Natural killer cell (primary cell): Measurements from ENCODE around the gene GALNTL6. TPM values are rescaled to one million over a fixed set of nuclear protein-coding genes. Genes with fewer than 3 reads are reported as not detected.
A peak's percentile ranks its signal among the peaks of the same experiment; 100 is the strongest.

Source experiments
- ATAC-seq, 3 donors: fragments of 150-1000 bp in 2 of 3; fragments of 200-7000 bp in 1 of 3; cut with Tn5 transposase; 1 replicate in 1 of 3; 2 replicates in 2 of 3; pipeline ENCODE4 v1.10.0; 2021; ENCODE audit warnings: mild to moderate bottlenecking in 2 of 3, moderate library complexity in 2 of 3
- DNase-seq, 2 donors: peaks; one replicate each; pipeline versions ENCODE4 v3.0.0 to v3.0.0-alpha.2; 2013 to 2021; ENCODE audit warnings: mixed read lengths in 1 of 2
- H3K27ac ChIP-seq: one replicate; pipeline ENCODE4 v1.5.1; 2013; ENCODE audit warnings: mild to moderate bottlenecking, low read length
- H3K27me3 ChIP-seq: one replicate; pipeline ENCODE4 v1.6.1; 2013; ENCODE audit warnings: low read length; ENCODE audit not compliant: control insufficient read depth, insufficient read depth
- H3K36me3 ChIP-seq: one replicate; pipeline ENCODE4 v1.6.1; 2013; ENCODE audit warnings: low read length; ENCODE audit not compliant: control insufficient read depth, insufficient read depth
- H3K4me1 ChIP-seq: one replicate; pipeline ENCODE4 v1.6.1; 2013; ENCODE audit warnings: low read length; ENCODE audit not compliant: control insufficient read depth, insufficient read depth
- H3K4me3 ChIP-seq: one replicate; pipeline ENCODE4 v1.5.1; 2013; ENCODE audit warnings: low read length
- H3K9me3 ChIP-seq: one replicate; pipeline ENCODE4 v1.6.1; 2013; ENCODE audit warnings: low read length; ENCODE audit not compliant: control insufficient read depth, insufficient read depth
- H3K27ac Mint-ChIP-seq, 2 donors: one replicate each; pipeline ENCODE4 v1.8.0; 2022; ENCODE audit warnings: mild to moderate bottlenecking in 2 of 2, mixed read lengths in 2 of 2, moderate library complexity in 1 of 2
- H3K27me3 Mint-ChIP-seq, 2 donors: one replicate each; pipeline ENCODE4 v1.8.0; 2022; ENCODE audit warnings: low read depth in 2 of 2, mixed read lengths in 2 of 2
- H3K36me3 Mint-ChIP-seq: one replicate; pipeline ENCODE4 v1.8.0; 2022; ENCODE audit warnings: mixed read lengths
- H3K4me1 Mint-ChIP-seq, 2 donors: one replicate each; pipeline ENCODE4 v1.8.0; 2022; ENCODE audit warnings: mixed read lengths in 2 of 2
- H3K4me3 Mint-ChIP-seq: one replicate; pipeline ENCODE4 v1.8.0; 2022; ENCODE audit warnings: mild to moderate bottlenecking, moderate library complexity, mixed read lengths
- H3K9me3 Mint-ChIP-seq, 2 donors: one replicate each; pipeline ENCODE4 v1.8.0; 2022; ENCODE audit warnings: mixed read lengths in 2 of 2
- CTCF ChIP-seq: fragments of 200-600 bp; IDR thresholded peaks from one replicate; pipeline ENCODE4 v1.8.0; 2022; ENCODE audit warnings: antibody characterized with exemption
- WGBS: methylation state at CpG from one replicate; pipeline ENCODE4 v1.1.7; 2013; ENCODE audit warnings: missing lambda C conversion rate; ENCODE audit not compliant: insufficient coverage; 5-methylcytosine and 5-hydroxymethylcytosine counted together
- intact Hi-C: fragments of 100-400 bp; cut with micrococcal nuclease; formaldehyde crosslinking; loops from one replicate; pipeline ENCODE4 v1.14.2; 2022
- total RNA-seq, 4 donors: library from RNA; stranded (reverse); fragments of 120-200 nt in 1 of 4; gene quantifications; one replicate each; pipeline versions ENCODE4 v1.2.3 to v1.2.4, GENCODE V29; 2013 to 2022

GALNTL6 gene
- total RNA-seq, 3 donors from 2014 or later (not counting 1 experiment from before 2014, with no cell fraction given): not detected

GRCh38 chr4:173024203-173024602 is 1211.0 kb downstream of the GALNTL6 start:
- H3K36me3 Mint-ChIP-seq: no peaks in the 10 kb centered on the region
- Histone ChIP-seq H3K27me3 (no peaks in the 10 kb centered on the region), H3K27ac (no peak overlapping the region), H3K9me3 (no peaks in the 10 kb centered on the region), H3K4me3 (no peak overlapping the region), H3K4me1 (no peaks in the 10 kb centered on the region), H3K36me3 (no peaks in the 10 kb centered on the region)
- peaks cover 0 to 5% of the 10 kb centered on the region in 2 donors for H3K4me1 Mint-ChIP-seq
- H3K4me3 Mint-ChIP-seq: no peak overlapping the region
- ATAC-seq: no peak
- DNase-seq: no peak
- no peak for TF ChIP-seq CTCF
- H3K27ac Mint-ChIP-seq: no peak overlapping the region
- H3K27me3 Mint-ChIP-seq: peaks cover 0 to 2% of the 10 kb centered on the region in 2 donors
- intact Hi-C loops: no loop called here
- H3K9me3 Mint-ChIP-seq: no peaks in the 10 kb centered on the region

- peaks cover 0 to 2% of the 10 kb centered on the region in 2 donors for H3K27me3 Mint-ChIP-seq
- no peaks in the 10 kb centered on the region for H3K9me3 Mint-ChIP-seq
- TF ChIP-seq CTCF: peak; percentile 19
- no peaks in the 10 kb centered on the region for H3K36me3 ChIP-seq
- H3K27me3 ChIP-seq: no peaks in the 10 kb centered on the region
- H3K4me1 Mint-ChIP-seq: peaks cover 0 to 5% of the 10 kb centered on the region in 2 donors
- 100% methylated on average over 1 of the region's 1 CpG for WGBS
- ATAC-seq (peak in 2 of 3 donors; percentile 29 to 60), DNase-seq (peak in 1 of 2 donors; percentile 63)
- intact Hi-C loops: loop anchor here (1.0 to 5.0 kb wide), 3 partner anchors 232 to 392 kb away; no protein-coding TSS in a partner anchor
- no peaks in the 10 kb centered on the region for H3K9me3 ChIP-seq
- H3K36me3 Mint-ChIP-seq: no peaks in the 10 kb centered on the region
- H3K4me3 ChIP-seq: no peak overlapping the region
- no peak overlapping the region for H3K4me3 Mint-ChIP-seq
- no peaks in the 10 kb centered on the region for H3K4me1 ChIP-seq
- no peak overlapping the region for H3K27ac Mint-ChIP-seq
- no peak overlapping the region for H3K27ac ChIP-seq
These were observed 1211.9 kb downstream of the GALNTL6 start for GRCh38 chr4:173025131-173025530.

- Mint-ChIP-seq H3K27me3 (peaks cover 7 to 12% of the 10 kb centered on the region in 2 donors), H3K4me1 (no peaks in the 10 kb centered on the region), H3K27ac (no peak overlapping the region), H3K9me3 (no peaks in the 10 kb centered on the region), H3K36me3 (no peaks in the 10 kb centered on the region), H3K4me3 (no peak overlapping the region)
- 86% methylated on average over 1 of the region's 1 CpG for WGBS
- Histone ChIP-seq H3K36me3 (no peaks in the 10 kb centered on the region), H3K27ac (no peak overlapping the region), H3K27me3 (no peaks in the 10 kb centered on the region), H3K4me3 (no peak overlapping the region), H3K4me1 (no peaks in the 10 kb centered on the region), H3K9me3 (no peaks in the 10 kb centered on the region)
- no peak for TF ChIP-seq CTCF
- DNase-seq: no peak
- intact Hi-C loops: no loop called here
- no peak for ATAC-seq
These were observed 1224.0 kb downstream of the GALNTL6 start for GRCh38 chr4:173037242-173037641.

GRCh38 chr4:173038192-173038896 is 1225.1 kb downstream of the GALNTL6 start:
- DNase-seq (no peak), ATAC-seq (no peak)
- Mint-ChIP-seq H3K27me3 (peaks cover 9 to 18% of the 10 kb centered on the region in 2 donors), H3K4me3 (no peak overlapping the region), H3K9me3 (no peaks in the 10 kb centered on the region), H3K4me1 (no peaks in the 10 kb centered on the region), H3K36me3 (no peaks in the 10 kb centered on the region), H3K27ac (no peak overlapping the region)
- H3K4me1 ChIP-seq: no peaks in the 10 kb centered on the region
- no peaks in the 10 kb centered on the region for H3K27me3 ChIP-seq
- no peak overlapping the region for H3K4me3 ChIP-seq
- intact Hi-C loops: no loop called here
- WGBS: 84% methylated on average over 4 of the region's 6 CpGs
- no peak overlapping the region for H3K27ac ChIP-seq
- no peak for TF ChIP-seq CTCF
- H3K36me3 ChIP-seq: no peaks in the 10 kb centered on the region
- no peaks in the 10 kb centered on the region for H3K9me3 ChIP-seq
